ENCODE data around the gene SMC4. TPM values are rescaled to one million over a fixed set of nuclear protein-coding genes. Genes with fewer than 3 reads are reported as not detected.

The SMC4 gene
- polyA plus RNA-seq, 2 of the 4 experiments (the other 2 are of a cell fraction), result 121 to 139 TPM

DNA sequence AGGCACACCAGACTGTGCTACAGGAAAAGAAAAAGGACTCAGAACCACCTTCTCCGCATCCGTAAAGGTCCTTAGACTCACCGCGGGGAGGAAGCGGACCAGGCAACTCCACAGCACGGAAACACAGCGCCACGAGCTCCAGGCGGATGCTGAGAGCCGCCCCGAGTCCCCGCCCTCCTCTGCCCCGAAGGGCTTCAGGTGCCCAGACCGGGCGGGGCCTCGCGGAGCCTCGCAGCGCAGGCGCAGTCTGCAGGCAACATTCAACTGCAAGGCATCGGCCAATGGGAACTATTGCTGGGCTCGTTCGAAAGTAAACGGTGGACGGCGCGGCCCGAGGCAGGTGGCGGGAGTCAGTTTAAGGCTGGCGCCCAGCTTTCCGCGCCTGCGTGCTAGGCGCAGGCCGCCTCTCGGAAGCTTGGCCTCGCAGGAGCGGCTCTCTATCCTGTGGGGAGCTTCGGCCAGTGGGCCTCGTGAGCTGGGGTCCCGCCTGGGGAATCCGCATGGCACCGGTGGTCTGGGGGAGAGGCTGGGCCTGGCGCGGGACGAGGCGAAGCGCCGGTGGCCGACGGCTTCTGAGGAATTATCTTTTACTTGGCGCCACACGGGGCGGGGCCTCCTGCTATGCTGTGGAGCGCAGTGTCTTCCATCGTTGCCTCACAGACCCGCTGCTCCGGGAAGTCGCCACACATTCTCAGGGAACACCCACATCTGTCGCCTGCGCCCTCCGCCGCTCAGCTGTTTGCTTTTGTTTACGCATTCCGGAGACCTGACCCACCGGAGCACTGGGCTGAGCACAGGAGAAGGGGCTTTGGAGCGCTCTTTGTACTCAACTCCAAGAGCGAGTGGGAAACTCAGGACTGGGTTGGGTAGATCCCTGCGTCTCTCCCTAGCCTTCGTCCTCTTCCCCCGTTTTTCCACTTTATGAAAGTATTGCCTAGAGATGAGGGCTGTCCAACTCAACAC is 50.5 kb downstream of the SMC4 start, which contains the start of gene TRIM59:
TRIM59 (minus strand) TSS at position 151 of the 963 bp plus-strand sequence. CDS start 10,603 bp downstream, outside the sequence.
- Histone ChIP-seq H3K4me2 (peak within 1 kb of the TSS; percentile 75), H3K27ac (peak within 1 kb of the TSS; percentile 90 to 92), H3K4me1 (peaks cover 22% of the 10 kb centered on the region; the same call in 2 of the 3 replicates), H3K9me3 (no peaks in the 10 kb centered on the region), H3K4me3 (peak within 1 kb of the TSS; percentile 81)
- peak; percentile 93 to 95 for ATAC-seq
- CTCF ChIA-PET, result interaction anchor here (0.7 to 1.9 kb wide), 8 partner anchors 11 to 461 kb away, joined by 3 to 7 read pairs (median 3); partner anchors contain the start of gene IL12A
- POLR2A ChIA-PET, result interaction anchor here (0.6 to 1.7 kb wide), 6 partner anchors 10 to 119 kb away, joined by 3 to 6 read pairs (median 4); partner anchors contain the start of gene KPNA4
- DNase-seq (ENCODE audit: low read depth in 1 of 2, low spot score in 1 of 2), result peak; percentile 97 to 99
- 73% methylated on average over 42 of the region's 71 CpGs for WGBS (ENCODE audit: missing lambda C conversion rate)
- FAIRE-seq, result no peak
- TF ChIP-seq, protein P1, sequence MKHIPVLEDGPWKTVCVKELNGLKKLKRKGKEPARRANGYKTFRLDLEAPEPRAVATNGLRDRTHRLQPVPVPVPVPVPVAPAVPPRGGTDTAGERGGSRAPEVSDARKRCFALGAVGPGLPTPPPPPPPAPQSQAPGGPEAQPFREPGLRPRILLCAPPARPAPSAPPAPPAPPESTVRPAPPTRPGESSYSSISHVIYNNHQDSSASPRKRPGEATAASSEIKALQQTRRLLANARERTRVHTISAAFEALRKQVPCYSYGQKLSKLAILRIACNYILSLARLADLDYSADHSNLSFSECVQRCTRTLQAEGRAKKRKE (CRISPR knock-in tag; IDR thresholded peaks at IDR 0.05; ENCODE audit: low read depth), result no peak; the same call in 1 of the 2 replicates
- TF ChIP-seq RCOR1 (IDR thresholded peaks at IDR 0.05; ENCODE audit: low read depth, low read length) (no peak), NR3C1 (IDR thresholded peaks at IDR 0.05) (no peak), ZSCAN20 (CRISPR knock-in tag; IDR thresholded peaks at IDR 0.05) (no peak), PHF8 (IDR thresholded peaks at IDR 0.05; ENCODE audit: borderline replicate concordance, low read depth) (peak; percentile 83), ZC3H11A (IDR thresholded peaks at IDR 0.05) (no peak), NFE2L2 (conservative IDR thresholded peaks at IDR 0.05; ENCODE audit: low read length) (no peak), RFX5 (IDR thresholded peaks at IDR 0.05) (no peak), ZNF302 (CRISPR knock-in tag; IDR thresholded peaks at IDR 0.05) (no peak), POLR2A (IDR thresholded peaks at IDR 0.05; ENCODE audit: low read length) (peak; percentile 74), HOXB13 (CRISPR knock-in tag; IDR thresholded peaks at IDR 0.05; ENCODE audit: low read depth) (peak; percentile 93), KDM1A (IDR thresholded peaks at IDR 0.05; ENCODE audit: low read depth) (no peak), TFCP2L1 (CRISPR knock-in tag; IDR thresholded peaks at IDR 0.05) (peak; percentile 39; the same call in 1 of the 2 replicates), FOXS1 (CRISPR knock-in tag; IDR thresholded peaks at IDR 0.05) (0 out of 2 replicates have a peak, but pooled peaks have one; percentile 18), MAFK (IDR thresholded peaks at IDR 0.05; ENCODE audit: partially characterized antibody) (no peak), ESRRA (IDR thresholded peaks at IDR 0.05; ENCODE audit: borderline replicate concordance, low read length) (no peak), HOXA7 (CRISPR knock-in tag; IDR thresholded peaks at IDR 0.05) (no peak), EHF (CRISPR knock-in tag; IDR thresholded peaks at IDR 0.05) (peak; percentile 79), ZFP36 (IDR thresholded peaks at IDR 0.05; ENCODE audit: borderline replicate concordance, partially characterized antibody) (no peak), HOXB5 (CRISPR knock-in tag; IDR thresholded peaks at IDR 0.05) (peak; percentile 76), MAZ (IDR thresholded peaks at IDR 0.05; ENCODE audit: borderline replicate concordance, low read depth, low read length) (no peak), KDM5A (IDR thresholded peaks at IDR 0.05) (no peak), CBX8 (IDR thresholded peaks at IDR 0.05) (no peak), SMC3 (IDR thresholded peaks at IDR 0.05) (no peak)
- TF ChIP-seq, protein P2, sequence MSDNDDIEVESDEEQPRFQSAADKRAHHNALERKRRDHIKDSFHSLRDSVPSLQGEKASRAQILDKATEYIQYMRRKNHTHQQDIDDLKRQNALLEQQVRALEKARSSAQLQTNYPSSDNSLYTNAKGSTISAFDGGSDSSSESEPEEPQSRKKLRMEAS (IDR thresholded peaks at IDR 0.05), result peak; percentile 99
- TF ChIP-seq, protein P3, sequence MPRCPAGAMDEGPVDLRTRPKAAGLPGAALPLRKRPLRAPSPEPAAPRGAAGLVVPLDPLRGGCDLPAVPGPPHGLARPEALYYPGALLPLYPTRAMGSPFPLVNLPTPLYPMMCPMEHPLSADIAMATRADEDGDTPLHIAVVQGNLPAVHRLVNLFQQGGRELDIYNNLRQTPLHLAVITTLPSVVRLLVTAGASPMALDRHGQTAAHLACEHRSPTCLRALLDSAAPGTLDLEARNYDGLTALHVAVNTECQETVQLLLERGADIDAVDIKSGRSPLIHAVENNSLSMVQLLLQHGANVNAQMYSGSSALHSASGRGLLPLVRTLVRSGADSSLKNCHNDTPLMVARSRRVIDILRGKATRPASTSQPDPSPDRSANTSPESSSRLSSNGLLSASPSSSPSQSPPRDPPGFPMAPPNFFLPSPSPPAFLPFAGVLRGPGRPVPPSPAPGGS (IDR thresholded peaks at IDR 0.05), result peak; percentile 52; the same call in 1 of the 3 replicates
- TF ChIP-seq, protein P4, sequence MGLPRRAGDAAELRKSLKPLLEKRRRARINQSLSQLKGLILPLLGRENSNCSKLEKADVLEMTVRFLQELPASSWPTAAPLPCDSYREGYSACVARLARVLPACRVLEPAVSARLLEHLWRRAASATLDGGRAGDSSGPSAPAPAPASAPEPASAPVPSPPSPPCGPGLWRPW (IDR thresholded peaks at IDR 0.05), result no peak
- TF ChIP-seq, protein P5, sequence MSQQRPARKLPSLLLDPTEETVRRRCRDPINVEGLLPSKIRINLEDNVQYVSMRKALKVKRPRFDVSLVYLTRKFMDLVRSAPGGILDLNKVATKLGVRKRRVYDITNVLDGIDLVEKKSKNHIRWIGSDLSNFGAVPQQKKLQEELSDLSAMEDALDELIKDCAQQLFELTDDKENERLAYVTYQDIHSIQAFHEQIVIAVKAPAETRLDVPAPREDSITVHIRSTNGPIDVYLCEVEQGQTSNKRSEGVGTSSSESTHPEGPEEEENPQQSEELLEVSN (IDR thresholded peaks at IDR 0.05; ENCODE audit: borderline replicate concordance, low read depth), result peak; percentile 98
- TF ChIP-seq, protein P6, sequence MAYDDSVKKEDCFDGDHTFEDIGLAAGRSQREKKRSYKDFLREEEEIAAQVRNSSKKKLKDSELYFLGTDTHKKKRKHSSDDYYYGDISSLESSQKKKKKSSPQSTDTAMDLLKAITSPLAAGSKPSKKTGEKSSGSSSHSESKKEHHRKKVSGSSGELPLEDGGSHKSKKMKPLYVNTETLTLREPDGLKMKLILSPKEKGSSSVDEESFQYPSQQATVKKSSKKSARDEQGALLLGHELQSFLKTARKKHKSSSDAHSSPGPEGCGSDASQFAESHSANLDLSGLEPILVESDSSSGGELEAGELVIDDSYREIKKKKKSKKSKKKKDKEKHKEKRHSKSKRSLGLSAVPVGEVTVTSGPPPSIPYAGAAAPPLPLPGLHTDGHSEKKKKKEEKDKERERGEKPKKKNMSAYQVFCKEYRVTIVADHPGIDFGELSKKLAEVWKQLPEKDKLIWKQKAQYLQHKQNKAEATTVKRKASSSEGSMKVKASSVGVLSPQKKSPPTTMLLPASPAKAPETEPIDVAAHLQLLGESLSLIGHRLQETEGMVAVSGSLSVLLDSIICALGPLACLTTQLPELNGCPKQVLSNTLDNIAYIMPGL (CRISPR knock-in tag; IDR thresholded peaks at IDR 0.05; ENCODE audit: borderline replicate concordance), result no peak
- TF ChIP-seq, protein P7, sequence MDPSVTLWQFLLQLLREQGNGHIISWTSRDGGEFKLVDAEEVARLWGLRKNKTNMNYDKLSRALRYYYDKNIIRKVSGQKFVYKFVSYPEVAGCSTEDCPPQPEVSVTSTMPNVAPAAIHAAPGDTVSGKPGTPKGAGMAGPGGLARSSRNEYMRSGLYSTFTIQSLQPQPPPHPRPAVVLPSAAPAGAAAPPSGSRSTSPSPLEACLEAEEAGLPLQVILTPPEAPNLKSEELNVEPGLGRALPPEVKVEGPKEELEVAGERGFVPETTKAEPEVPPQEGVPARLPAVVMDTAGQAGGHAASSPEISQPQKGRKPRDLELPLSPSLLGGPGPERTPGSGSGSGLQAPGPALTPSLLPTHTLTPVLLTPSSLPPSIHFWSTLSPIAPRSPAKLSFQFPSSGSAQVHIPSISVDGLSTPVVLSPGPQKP (IDR thresholded peaks at IDR 0.05; ENCODE audit: low read depth, low read length), result no peak
- TF ChIP-seq, protein P8, sequence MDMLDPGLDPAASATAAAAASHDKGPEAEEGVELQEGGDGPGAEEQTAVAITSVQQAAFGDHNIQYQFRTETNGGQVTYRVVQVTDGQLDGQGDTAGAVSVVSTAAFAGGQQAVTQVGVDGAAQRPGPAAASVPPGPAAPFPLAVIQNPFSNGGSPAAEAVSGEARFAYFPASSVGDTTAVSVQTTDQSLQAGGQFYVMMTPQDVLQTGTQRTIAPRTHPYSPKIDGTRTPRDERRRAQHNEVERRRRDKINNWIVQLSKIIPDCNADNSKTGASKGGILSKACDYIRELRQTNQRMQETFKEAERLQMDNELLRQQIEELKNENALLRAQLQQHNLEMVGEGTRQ (IDR thresholded peaks at IDR 0.05), result no peak
